ENCODE data around the gene TMEM238. TPM values are rescaled to one million over a fixed set of nuclear protein-coding genes. Genes with fewer than 3 reads are reported as not detected.

The TMEM238 gene, protein sequence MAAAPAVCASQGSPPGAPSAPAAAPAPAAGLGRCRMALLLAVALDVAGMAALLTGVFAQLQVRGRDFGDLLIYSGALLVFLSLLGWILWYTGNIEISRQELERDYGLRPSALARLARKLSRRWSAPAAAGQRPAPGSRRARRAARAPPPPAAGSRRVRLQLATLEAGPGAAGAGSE
- 16.3 and 21.4 TPM in 2 replicates for total RNA-seq

DNA sequence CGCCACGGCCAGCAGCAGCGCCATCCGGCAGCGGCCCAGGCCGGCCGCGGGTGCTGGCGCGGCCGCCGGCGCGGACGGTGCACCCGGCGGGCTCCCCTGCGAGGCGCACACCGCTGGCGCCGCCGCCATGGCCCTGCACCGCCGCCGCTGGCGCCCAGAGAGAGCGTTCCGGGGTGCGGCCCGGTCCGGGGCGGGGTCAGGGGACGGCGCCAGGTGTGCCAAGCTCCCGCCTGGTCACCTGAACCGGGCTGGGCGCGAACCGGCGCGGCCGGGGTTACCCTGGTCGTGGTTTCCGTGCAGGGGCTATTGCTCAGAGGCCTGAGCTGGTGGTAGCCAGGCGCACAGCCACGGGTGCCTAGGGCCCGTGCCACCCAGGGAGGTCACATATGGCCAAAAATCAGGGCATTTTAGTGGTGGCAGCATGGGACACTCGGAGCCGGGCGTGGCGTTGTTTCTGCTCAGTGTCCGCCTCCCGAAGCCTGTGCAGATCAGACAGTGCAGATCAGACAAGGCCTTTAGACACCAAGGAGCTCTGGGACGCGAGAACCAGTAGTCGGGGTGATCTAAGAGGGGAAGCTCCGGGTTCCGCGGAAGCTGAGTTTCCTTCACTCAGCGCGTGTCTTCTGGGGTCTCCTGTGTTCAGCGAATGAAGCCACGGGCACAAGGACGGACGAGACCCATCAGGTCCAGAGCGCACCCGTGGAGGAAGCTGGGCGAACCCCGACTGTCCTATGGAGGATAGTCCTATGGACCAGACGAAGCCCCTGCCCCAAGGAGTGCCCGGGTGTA, at the start of gene TMEM238:
Gene TMEM238 (minus strand): TSS at position 162 of the 789 bp plus-strand sequence. CDS start 33 bp downstream, at position 129.
- no peak for DNase-seq (ENCODE audit: low read depth)
- TF ChIP-seq, protein P1, sequence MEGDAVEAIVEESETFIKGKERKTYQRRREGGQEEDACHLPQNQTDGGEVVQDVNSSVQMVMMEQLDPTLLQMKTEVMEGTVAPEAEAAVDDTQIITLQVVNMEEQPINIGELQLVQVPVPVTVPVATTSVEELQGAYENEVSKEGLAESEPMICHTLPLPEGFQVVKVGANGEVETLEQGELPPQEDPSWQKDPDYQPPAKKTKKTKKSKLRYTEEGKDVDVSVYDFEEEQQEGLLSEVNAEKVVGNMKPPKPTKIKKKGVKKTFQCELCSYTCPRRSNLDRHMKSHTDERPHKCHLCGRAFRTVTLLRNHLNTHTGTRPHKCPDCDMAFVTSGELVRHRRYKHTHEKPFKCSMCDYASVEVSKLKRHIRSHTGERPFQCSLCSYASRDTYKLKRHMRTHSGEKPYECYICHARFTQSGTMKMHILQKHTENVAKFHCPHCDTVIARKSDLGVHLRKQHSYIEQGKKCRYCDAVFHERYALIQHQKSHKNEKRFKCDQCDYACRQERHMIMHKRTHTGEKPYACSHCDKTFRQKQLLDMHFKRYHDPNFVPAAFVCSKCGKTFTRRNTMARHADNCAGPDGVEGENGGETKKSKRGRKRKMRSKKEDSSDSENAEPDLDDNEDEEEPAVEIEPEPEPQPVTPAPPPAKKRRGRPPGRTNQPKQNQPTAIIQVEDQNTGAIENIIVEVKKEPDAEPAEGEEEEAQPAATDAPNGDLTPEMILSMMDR (conservative IDR thresholded peaks at IDR 0.05; ENCODE audit: low read depth, low read length): no peak
- H3K4me3 ChIP-seq (ENCODE audit: low read depth, low read length): peak within 1 kb of the TSS; percentile 99

DNA sequence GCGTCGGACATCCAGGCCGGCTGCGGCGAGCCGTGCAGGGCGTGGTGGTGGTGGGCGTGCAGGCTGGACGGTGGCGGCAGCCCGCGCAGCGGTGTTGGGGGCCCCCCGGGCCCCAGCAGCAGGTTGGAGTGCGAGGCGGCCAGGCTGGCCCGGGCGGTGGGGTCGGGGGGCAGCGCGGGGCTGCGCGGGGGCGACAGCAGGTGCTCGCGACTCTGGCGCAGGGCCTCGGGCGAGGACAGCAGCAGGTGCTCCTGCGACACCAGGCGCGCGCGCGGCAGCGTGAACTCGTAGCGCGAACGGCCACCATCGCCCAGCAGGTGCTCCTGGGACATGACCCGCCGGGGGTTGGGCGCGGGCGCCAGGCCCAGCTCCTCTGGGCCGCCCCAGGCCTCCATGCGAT, 49.2 kb upstream of the TMEM238 start:
- no peak for DNase-seq (ENCODE audit: low read depth)
- H3K4me3 ChIP-seq (ENCODE audit: low read depth, low read length): no peak overlapping the region
- TF ChIP-seq, protein P1 (conservative IDR thresholded peaks at IDR 0.05; ENCODE audit: low read depth, low read length): no peak

GRCh38 chr19:55432241-55432959, 48.3 kb upstream of the TMEM238 start:
- TF ChIP-seq, protein P1 (conservative IDR thresholded peaks at IDR 0.05; ENCODE audit: low read depth, low read length): no peak
- no peak for DNase-seq (ENCODE audit: low read depth)
- no peak overlapping the region for H3K4me3 ChIP-seq (ENCODE audit: low read depth, low read length)

GRCh38 chr19:55431183-55431582, 47.1 kb upstream of the TMEM238 start:
- no peak for DNase-seq (ENCODE audit: low read depth)
- TF ChIP-seq, protein P1 (conservative IDR thresholded peaks at IDR 0.05; ENCODE audit: low read depth, low read length): no peak
- no peak overlapping the region for H3K4me3 ChIP-seq (ENCODE audit: low read depth, low read length)

GRCh38 chr19:55426042-55426441, 42.0 kb upstream of the TMEM238 start:
- no peak overlapping the region for H3K4me3 ChIP-seq (ENCODE audit: low read depth, low read length)
- TF ChIP-seq, protein P1 (conservative IDR thresholded peaks at IDR 0.05; ENCODE audit: low read depth, low read length): no peak
- no peak for DNase-seq (ENCODE audit: low read depth)

DNA sequence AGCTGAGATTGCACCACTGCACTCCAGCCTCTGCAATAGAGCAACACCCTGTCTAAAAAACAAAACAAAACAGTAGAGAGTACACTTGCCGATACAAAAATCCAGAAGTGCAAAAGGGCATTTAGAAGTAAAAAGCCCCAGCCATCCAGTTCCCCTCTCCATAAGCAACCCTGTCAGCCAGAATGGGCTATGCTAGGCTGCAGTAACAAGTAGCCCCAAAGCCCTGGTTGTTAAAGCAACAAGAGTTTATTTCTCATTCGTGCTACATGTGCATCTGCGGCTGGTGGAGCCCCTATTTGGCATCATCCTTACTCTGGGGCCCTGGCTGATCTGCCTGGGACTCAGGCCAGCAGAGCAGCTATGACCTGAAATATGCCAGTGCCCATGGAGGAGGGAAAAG, 40.4 kb upstream of the TMEM238 start:
- H3K4me3 ChIP-seq (ENCODE audit: low read depth, low read length): no peak overlapping the region
- TF ChIP-seq, protein P1 (conservative IDR thresholded peaks at IDR 0.05; ENCODE audit: low read depth, low read length): no peak
- no peak for DNase-seq (ENCODE audit: low read depth)

Data from epithelial cell of proximal tubule (primary cell).